ENCODE data around the gene CCBE1.

Gene CCBE1

DNA sequence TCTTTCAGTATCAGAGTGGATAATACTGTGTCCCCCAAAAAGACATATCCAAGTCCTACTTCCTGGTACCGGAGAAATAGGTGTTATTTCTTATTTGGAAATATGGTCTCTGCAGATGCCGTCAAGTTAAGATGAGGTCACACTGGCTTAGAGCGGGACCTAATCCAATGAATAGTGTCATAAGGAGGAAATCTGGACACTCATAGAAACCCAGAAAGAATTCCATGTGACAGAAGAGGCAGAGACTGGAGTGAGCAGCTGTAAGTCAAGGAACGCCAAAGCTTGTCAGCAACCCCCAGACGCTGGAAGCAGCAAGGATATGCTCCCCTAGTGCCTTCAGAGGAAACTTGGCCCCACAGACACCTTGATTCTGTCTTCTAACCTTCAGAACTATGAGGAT is 69.8 kb downstream of the CCBE1 start:
- H3K4me1 ChIP-seq (ENCODE audit: control insufficient read depth, insufficient read depth, low read length) = no peaks in the 10 kb centered on the region
- WGBS (ENCODE audit: insufficient coverage, insufficient read length) = no CpG with 5 or more reads among the region's 5 CpGs
- H3K27ac ChIP-seq (ENCODE audit: low read length) = no peak overlapping the region
- DNase-seq (ENCODE audit: low read depth, low spot score) = no peak
- H3K36me3 ChIP-seq (ENCODE audit: control insufficient read depth, insufficient read depth, low read length) = no peaks in the 10 kb centered on the region
- H3K4me3 ChIP-seq (ENCODE audit: low read length) = no peak overlapping the region
- H3K27me3 ChIP-seq (ENCODE audit: control insufficient read depth, insufficient read depth, low read length) = no peaks in the 10 kb centered on the region
- no peaks in the 10 kb centered on the region for H3K9me3 ChIP-seq (ENCODE audit: control insufficient read depth, insufficient read depth, low read length)

GRCh38 chr18:59624369-59624765 is 72.9 kb downstream of the CCBE1 start:
- no peaks in the 10 kb centered on the region for H3K36me3 ChIP-seq (ENCODE audit: control insufficient read depth, insufficient read depth, low read length)
- no peaks in the 10 kb centered on the region for H3K27me3 ChIP-seq (ENCODE audit: control insufficient read depth, insufficient read depth, low read length)
- H3K4me3 ChIP-seq (ENCODE audit: low read length) = no peak overlapping the region
- no CpG with 5 or more reads among the region's 2 CpGs for WGBS (ENCODE audit: insufficient coverage, insufficient read length)
- no peaks in the 10 kb centered on the region for H3K4me1 ChIP-seq (ENCODE audit: control insufficient read depth, insufficient read depth, low read length)
- no peaks in the 10 kb centered on the region for H3K9me3 ChIP-seq (ENCODE audit: control insufficient read depth, insufficient read depth, low read length)
- no peak overlapping the region for H3K27ac ChIP-seq (ENCODE audit: low read length)
- no peak for DNase-seq (ENCODE audit: low read depth, low spot score)

GRCh38 chr18:59623456-59624368 is 73.5 kb downstream of the CCBE1 start:
- H3K36me3 ChIP-seq (ENCODE audit: control insufficient read depth, insufficient read depth, low read length) = no peaks in the 10 kb centered on the region
- no CpG with 5 or more reads among the region's 10 CpGs for WGBS (ENCODE audit: insufficient coverage, insufficient read length)
- no peaks in the 10 kb centered on the region for H3K27me3 ChIP-seq (ENCODE audit: control insufficient read depth, insufficient read depth, low read length)
- no peaks in the 10 kb centered on the region for H3K4me1 ChIP-seq (ENCODE audit: control insufficient read depth, insufficient read depth, low read length)
- no peak overlapping the region for H3K4me3 ChIP-seq (ENCODE audit: low read length)
- no peak for DNase-seq (ENCODE audit: low read depth, low spot score)
- no peaks in the 10 kb centered on the region for H3K9me3 ChIP-seq (ENCODE audit: control insufficient read depth, insufficient read depth, low read length)
- no peak overlapping the region for H3K27ac ChIP-seq (ENCODE audit: low read length)

GRCh38 chr18:59621027-59621426 is 76.2 kb downstream of the CCBE1 start:
- H3K4me3 ChIP-seq (ENCODE audit: low read length) = no peak overlapping the region
- H3K36me3 ChIP-seq (ENCODE audit: control insufficient read depth, insufficient read depth, low read length) = no peaks in the 10 kb centered on the region
- no peaks in the 10 kb centered on the region for H3K9me3 ChIP-seq (ENCODE audit: control insufficient read depth, insufficient read depth, low read length)
- no peaks in the 10 kb centered on the region for H3K4me1 ChIP-seq (ENCODE audit: control insufficient read depth, insufficient read depth, low read length)
- DNase-seq (ENCODE audit: low read depth, low spot score) = no peak
- no peaks in the 10 kb centered on the region for H3K27me3 ChIP-seq (ENCODE audit: control insufficient read depth, insufficient read depth, low read length)
- H3K27ac ChIP-seq (ENCODE audit: low read length) = no peak overlapping the region

DNA sequence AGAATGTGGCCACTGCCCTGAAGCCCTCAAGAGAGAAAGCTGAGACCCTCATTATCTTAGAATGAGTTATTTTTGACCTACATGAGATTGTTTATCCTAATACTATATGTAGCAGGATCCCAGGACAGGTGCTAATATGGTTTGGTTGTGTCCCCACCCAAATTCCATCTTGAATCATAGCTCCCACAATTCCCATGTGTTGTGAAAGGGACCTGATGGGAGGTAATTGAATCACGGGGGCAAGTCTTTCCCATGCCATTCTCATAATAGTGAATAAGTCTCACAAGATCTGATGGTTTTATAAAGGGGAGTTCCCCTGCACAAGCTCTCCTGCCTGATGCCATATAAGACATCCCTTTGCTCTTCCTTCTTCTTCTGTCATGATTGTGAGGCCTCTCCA is 76.8 kb downstream of the CCBE1 start:
- Histone ChIP-seq H3K9me3 (ENCODE audit: control insufficient read depth, insufficient read depth, low read length) (no peaks in the 10 kb centered on the region), H3K36me3 (ENCODE audit: control insufficient read depth, insufficient read depth, low read length) (no peaks in the 10 kb centered on the region), H3K4me3 (ENCODE audit: low read length) (no peak overlapping the region), H3K4me1 (ENCODE audit: control insufficient read depth, insufficient read depth, low read length) (no peaks in the 10 kb centered on the region), H3K27ac (ENCODE audit: low read length) (no peak overlapping the region), H3K27me3 (ENCODE audit: control insufficient read depth, insufficient read depth, low read length) (no peaks in the 10 kb centered on the region)
- DNase-seq (ENCODE audit: low read depth, low spot score) = no peak
- WGBS (ENCODE audit: insufficient coverage, insufficient read length) = no CpG with 5 or more reads among the region's 1 CpG

- Histone ChIP-seq H3K9me3 (ENCODE audit: control insufficient read depth, insufficient read depth, low read length) (no peaks in the 10 kb centered on the region), H3K4me3 (ENCODE audit: low read length) (no peak overlapping the region), H3K27me3 (ENCODE audit: control insufficient read depth, insufficient read depth, low read length) (no peaks in the 10 kb centered on the region), H3K27ac (ENCODE audit: low read length) (no peak overlapping the region), H3K36me3 (ENCODE audit: control insufficient read depth, insufficient read depth, low read length) (no peaks in the 10 kb centered on the region), H3K4me1 (ENCODE audit: control insufficient read depth, insufficient read depth, low read length) (no peaks in the 10 kb centered on the region)
- no peak for DNase-seq (ENCODE audit: low read depth, low spot score)
- WGBS (ENCODE audit: insufficient coverage, insufficient read length) = no CpG with 5 or more reads among the region's 3 CpGs
Observed at GRCh38 chr18:59619816-59620215, 77.4 kb downstream of the CCBE1 start.

GRCh38 chr18:59617468-59617932 is 79.7 kb downstream of the CCBE1 start:
- no peak overlapping the region for H3K4me3 ChIP-seq (ENCODE audit: low read length)
- WGBS (ENCODE audit: insufficient coverage, insufficient read length) = no CpG with 5 or more reads among the region's 3 CpGs
- no peak for DNase-seq (ENCODE audit: low read depth, low spot score)
- H3K9me3 ChIP-seq (ENCODE audit: control insufficient read depth, insufficient read depth, low read length) = no peaks in the 10 kb centered on the region
- no peaks in the 10 kb centered on the region for H3K4me1 ChIP-seq (ENCODE audit: control insufficient read depth, insufficient read depth, low read length)
- no peaks in the 10 kb centered on the region for H3K36me3 ChIP-seq (ENCODE audit: control insufficient read depth, insufficient read depth, low read length)
- no peaks in the 10 kb centered on the region for H3K27me3 ChIP-seq (ENCODE audit: control insufficient read depth, insufficient read depth, low read length)
- no peak overlapping the region for H3K27ac ChIP-seq (ENCODE audit: low read length)

GRCh38 chr18:59616501-59616900 is 80.7 kb downstream of the CCBE1 start:
- no CpG with 5 or more reads among the region's 6 CpGs for WGBS (ENCODE audit: insufficient coverage, insufficient read length)

DNA sequence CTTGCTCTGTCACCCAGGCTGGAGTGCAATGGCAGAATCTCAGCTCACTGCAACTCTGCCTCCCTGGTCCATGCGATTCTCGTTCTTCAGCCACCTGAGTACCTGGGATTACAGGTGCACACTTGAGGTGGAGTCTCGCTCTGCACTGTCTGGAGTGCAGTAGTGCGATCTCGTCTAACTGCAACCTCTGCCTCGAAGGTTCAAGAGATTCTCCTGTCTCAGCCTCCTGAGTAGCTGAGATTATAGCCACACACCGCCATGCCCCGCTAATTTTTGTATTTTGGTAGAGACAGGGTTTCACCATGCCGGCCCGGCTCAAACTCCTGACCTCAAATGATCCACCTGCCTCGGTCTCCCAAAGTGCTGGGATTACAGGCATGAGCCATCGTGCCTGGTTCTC is 83.3 kb downstream of the CCBE1 start:
- DNase-seq (ENCODE audit: low read depth, low spot score) = no peak
- Histone ChIP-seq H3K27me3 (ENCODE audit: control insufficient read depth, insufficient read depth, low read length) (no peaks in the 10 kb centered on the region), H3K27ac (ENCODE audit: low read length) (no peak overlapping the region), H3K4me1 (ENCODE audit: control insufficient read depth, insufficient read depth, low read length) (0 out of 2 replicates have a peak, but pooled peaks cover 2% of the 10 kb centered on the region), H3K4me3 (ENCODE audit: low read length) (no peak overlapping the region), H3K36me3 (ENCODE audit: control insufficient read depth, insufficient read depth, low read length) (no peaks in the 10 kb centered on the region), H3K9me3 (ENCODE audit: control insufficient read depth, insufficient read depth, low read length) (no peaks in the 10 kb centered on the region)
- no CpG with 5 or more reads among the region's 12 CpGs for WGBS (ENCODE audit: insufficient coverage, insufficient read length)

More at GRCh38 chr18:59616501-59616900, 80.7 kb downstream of the CCBE1 start:
- no peak for DNase-seq (ENCODE audit: low read depth, low spot score)
- Histone ChIP-seq H3K9me3 (ENCODE audit: control insufficient read depth, insufficient read depth, low read length) (no peaks in the 10 kb centered on the region), H3K4me3 (ENCODE audit: low read length) (no peak overlapping the region), H3K4me1 (ENCODE audit: control insufficient read depth, insufficient read depth, low read length) (no peaks in the 10 kb centered on the region), H3K36me3 (ENCODE audit: control insufficient read depth, insufficient read depth, low read length) (no peaks in the 10 kb centered on the region), H3K27ac (ENCODE audit: low read length) (no peak overlapping the region), H3K27me3 (ENCODE audit: control insufficient read depth, insufficient read depth, low read length) (no peaks in the 10 kb centered on the region)

GRCh38 chr18:59612381-59612780 is 84.8 kb downstream of the CCBE1 start:
- no CpG with 5 or more reads among the region's 1 CpG for WGBS (ENCODE audit: insufficient coverage, insufficient read length)
- DNase-seq (ENCODE audit: low read depth, low spot score) = no peak
- Histone ChIP-seq H3K27me3 (ENCODE audit: control insufficient read depth, insufficient read depth, low read length) (no peaks in the 10 kb centered on the region), H3K4me1 (ENCODE audit: control insufficient read depth, insufficient read depth, low read length) (0 out of 2 replicates have a peak, but pooled peaks cover 2% of the 10 kb centered on the region), H3K9me3 (ENCODE audit: control insufficient read depth, insufficient read depth, low read length) (no peaks in the 10 kb centered on the region), H3K36me3 (ENCODE audit: control insufficient read depth, insufficient read depth, low read length) (no peaks in the 10 kb centered on the region), H3K27ac (ENCODE audit: low read length) (no peak overlapping the region), H3K4me3 (ENCODE audit: low read length) (no peak overlapping the region)
